Hematopoietic multipotent progenitor cell treated with erythropoietin and hydrocortisone succinate and interleukin-3 and kit ligand, for 6 days (in vitro differentiated cells): Measurements from ENCODE around the gene CDH13.

Experiments
- DNase-seq: peaks from one replicate; pipeline ENCODE4 v3.0.0-alpha.2; 2015

The CDH13 gene

DNA sequence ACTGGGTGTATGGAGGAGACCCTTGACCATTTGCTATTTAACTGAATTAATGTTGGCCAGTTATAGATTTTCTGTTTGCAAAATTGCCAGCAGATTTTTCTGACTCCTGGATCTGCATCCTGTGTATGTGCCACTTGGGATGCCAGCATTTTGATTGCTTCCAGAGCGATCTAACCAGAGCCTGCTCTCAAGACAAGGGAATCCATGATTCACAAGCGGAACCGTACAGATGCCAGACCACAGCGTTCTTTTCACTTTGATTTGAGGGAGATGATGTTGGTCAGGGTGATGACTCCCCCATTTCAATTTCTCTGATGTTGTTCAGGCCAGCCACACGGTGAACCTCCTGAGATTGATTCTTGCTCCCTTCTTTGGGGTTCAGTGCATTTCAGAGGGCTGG lies 228.7 kb downstream of the CDH13 start:
- DNase-seq: no peak

DNA sequence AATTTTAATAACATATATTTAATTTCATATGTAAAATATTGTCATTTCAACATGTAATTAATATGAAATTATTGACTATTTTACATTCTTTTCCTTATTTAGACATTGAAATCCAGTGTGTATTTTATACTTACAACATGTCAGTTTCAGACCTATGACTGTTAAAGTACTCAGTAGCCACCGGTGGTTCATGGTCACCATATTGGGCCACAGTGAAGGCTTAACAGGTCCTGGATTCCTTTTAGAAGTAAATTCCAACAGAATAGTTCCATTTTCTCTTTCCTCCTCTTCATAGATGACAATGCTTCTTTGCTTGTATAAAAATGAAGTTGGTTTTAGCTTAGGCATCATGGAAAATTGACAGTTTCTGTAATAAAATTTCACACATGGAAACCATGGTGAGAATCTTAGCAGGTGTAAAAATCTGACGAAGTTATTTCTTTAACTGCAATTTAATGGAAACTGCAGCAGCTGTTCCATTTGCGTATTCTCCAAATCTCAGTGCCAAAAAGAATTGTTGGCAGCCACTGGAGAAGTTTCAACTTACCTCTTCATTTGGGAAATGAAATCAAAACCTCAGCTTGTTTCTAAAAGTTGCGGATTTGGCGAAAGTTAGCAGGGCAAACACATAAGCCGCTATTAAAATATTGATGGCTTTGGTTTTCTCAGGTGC lies 231.1 kb downstream of the CDH13 start:
- DNase-seq: no peak

- DNase-seq: no peak
These were observed 232.9 kb downstream of the CDH13 start for GRCh38 chr16:82859662-82860061.

- DNase-seq: no peak
These were observed 233.3 kb downstream of the CDH13 start for GRCh38 chr16:82860071-82860470.

DNA sequence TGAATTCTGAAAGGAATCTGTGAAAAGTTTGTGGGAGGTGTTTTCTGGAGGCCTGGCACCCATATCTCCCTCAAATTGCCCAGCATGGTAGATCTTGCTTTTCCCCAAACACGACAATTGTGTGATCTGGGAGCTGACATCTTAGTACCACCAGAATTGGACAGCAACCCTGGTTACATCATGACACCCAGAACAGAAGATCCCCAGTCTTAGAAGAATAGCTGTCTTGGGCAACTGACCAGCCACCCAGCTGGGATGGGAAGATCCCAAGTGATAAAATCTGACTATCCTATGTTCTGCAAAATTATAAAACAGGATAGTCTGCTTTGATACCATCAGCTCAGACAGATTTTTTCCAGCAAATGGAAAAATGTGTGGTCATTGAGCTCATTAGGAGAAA lies 235.3 kb downstream of the CDH13 start:
- DNase-seq: no peak

- DNase-seq: no peak
These were observed 237.7 kb downstream of the CDH13 start for GRCh38 chr16:82864332-82865040.

DNA sequence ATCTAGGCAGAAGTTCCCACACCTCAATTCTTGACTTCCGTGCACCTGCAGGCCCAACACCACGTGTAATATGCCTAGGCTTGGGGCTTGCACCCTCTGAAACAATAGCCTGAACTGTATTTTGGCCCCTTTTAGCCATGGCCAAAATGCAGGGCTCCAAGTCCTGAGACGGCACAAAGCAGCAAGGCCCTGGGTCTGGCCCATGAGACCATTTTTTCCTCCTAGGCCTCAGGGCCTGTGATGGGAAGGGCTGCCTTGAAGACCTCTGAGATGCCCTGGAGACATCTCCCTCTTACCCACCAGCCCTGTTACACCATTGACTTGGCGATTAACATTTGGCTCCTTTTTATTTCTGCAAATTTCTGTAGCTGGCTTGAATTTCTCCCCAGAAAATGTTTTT lies 238.6 kb downstream of the CDH13 start:
- no peak for DNase-seq

- DNase-seq: no peak
These were observed 240.7 kb downstream of the CDH13 start for GRCh38 chr16:82867485-82867884.

- DNase-seq: no peak
These were observed 247.5 kb downstream of the CDH13 start for GRCh38 chr16:82874271-82874670.

- no peak for DNase-seq
These were observed 247.9 kb downstream of the CDH13 start for GRCh38 chr16:82874672-82875071.

- no peak for DNase-seq
These were observed 250.2 kb downstream of the CDH13 start for GRCh38 chr16:82876951-82877350.

DNA sequence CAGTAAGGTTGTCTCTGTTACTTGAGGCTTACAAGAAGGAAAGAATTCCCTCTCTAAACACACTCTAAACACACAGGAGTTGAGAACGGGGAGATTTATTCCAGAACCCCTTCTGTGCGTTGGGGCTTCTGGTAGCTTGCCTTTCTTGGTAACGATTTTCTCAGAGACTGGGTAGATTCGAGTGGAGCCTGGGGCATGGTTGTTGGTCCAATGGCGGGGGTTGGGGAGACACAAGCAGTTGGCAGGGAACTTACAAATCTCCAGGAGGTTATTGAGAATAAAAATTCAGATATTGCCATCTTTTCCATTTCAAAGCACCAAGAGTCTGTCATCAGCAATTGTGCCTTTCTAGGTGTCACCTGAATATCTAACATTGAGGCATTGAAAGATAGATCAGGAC lies 251.7 kb downstream of the CDH13 start:
- no peak for DNase-seq

- DNase-seq: no peak
These were observed 253.6 kb downstream of the CDH13 start for GRCh38 chr16:82880346-82880745.

DNA sequence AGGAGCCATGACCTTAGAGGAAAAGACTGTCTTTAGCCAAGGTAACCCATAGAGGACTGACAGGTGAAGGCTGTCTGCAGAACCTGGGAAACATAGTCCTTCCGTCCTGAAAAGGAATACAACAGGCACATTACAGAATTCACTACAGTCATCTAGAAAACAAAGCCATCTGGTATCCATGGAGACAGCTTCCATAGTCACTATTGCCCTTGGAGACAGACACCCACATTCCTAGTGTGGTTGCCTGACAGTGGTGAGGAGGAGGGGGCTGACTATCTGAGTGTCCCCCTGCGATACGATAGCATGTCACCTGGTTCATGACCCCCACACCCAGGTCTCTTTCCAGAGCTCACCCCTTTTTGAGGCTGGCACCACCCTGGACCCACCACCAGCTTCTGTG lies 254.7 kb downstream of the CDH13 start:
- no peak for DNase-seq

DNA sequence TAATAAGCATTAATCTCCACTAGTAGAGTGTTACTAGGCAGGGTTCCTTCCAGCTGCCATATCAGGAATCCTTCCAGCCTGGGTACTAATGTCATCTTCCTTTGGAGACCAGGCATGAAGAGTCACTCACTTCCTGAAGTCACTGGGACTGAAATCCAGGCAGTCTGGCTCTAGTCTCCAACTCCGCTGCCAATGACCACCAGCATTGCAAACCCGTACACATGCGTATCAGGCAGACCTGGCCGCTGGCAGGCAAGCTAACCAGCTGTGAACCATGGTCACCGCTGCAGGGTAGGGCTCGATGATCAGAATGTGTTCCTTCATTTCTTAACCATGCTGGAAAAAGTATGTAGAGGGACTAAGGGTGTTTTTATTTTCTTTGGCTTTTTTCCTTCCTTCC lies 255.5 kb downstream of the CDH13 start:
- DNase-seq: no peak

DNA sequence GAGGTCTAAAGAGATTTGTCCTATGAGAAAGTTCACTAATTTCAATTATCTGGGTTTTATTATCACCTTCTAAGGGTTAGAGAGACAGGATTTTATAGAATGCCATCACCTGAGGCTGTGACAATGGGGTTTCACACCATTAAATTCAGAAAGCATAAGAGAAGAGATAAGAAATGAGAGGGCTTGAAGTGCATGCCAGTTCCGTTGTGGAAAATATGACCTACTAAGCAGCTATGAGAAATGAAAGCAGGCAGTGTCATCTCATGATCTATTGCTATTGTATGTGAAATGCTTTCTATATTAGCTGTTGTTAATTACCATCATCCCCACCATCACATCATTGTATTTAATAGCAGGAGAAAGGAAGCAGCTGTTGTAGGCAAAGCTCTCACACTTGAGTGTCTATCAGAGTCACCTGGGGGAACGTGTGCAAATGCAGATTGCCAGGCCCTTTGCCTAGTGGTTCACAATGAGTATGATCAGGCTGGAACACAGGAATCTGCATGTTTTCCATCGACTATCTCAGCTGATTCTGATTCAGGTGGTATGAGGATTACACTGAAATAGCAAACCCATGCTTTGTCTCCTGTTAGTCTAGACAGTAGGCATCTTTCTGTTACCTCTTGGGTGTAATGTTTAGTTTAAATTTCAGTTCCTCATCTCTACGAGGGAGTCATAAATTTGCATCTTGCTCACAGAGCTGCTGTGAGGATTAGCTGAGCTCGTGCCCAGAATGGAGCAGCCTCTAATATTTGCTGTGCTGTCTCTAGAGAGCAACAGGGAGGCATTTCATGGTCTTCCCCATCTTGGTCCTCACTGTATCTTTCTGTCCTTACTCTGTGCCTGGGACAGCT lies 256.4 kb downstream of the CDH13 start:
- DNase-seq: no peak

DNA sequence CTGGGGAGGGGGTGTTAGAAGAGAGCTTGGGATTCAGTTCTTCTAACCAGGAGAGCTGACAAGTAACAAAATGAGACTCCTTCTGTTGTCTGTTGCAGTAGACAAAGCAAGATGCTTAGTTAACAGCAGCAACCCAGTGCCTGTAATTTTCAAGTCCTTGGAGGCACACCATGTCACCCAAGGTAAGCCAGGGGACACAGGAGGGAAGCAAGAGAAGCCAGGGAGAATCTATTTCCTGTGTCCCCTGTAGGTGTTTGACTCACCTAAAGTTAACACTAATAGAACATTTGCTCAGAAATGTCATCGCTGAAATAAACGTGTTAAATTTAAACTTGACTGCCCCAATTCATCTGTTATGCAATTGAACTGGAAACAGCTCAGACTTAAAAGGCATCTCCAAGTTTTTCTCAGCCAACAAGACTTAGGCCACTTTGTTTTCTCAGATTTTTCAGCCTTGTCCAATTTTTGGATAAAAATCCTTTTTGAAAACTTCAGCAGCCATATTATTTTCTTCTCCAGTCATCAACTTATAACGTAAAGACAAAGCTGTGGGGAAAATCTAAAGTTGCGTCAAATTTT lies 257.6 kb downstream of the CDH13 start:
- DNase-seq: no peak

DNA sequence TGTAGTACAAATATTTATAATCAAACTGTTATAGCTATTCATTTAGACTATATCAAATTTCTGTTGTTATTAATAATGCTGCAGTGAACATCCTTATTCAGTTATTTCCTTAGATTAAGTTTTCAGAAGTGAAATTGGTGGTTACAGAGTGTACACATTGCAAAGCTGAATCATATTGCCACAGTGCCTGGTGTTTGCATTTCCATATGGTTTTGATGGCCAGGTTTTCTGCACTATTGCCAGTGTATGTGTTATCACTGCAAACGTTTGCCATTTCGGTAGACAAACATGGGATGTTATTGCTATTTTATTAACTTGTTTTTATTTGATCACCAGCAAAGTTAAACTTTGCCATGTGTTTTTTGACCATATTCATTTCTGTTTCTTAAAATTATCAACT lies 259.4 kb downstream of the CDH13 start:
- DNase-seq: no peak

DNA sequence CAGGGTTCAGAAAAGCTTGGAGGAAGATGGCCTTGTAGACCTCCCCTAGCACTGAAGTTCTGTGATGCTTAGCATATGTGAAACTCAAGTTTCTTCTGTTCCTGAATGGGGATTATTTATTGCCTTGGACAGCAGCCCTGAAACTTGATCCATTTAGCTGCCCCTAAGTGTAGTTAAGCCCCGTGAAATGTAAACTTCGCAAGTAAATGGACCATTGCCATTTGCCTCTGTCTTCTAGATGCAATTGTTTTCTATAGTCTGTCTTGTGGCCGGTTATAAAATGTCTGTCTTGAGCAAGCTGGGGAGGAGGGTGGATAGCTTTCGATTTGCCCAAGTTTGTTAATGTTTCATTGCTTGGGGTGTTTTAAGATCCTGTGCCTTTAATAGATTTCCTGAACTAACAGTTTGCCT lies 261.8 kb downstream of the CDH13 start:
- no peak for DNase-seq

GRCh38 chr16:82891424-82891823 lies 264.7 kb downstream of the CDH13 start:
- DNase-seq: no peak

DNA sequence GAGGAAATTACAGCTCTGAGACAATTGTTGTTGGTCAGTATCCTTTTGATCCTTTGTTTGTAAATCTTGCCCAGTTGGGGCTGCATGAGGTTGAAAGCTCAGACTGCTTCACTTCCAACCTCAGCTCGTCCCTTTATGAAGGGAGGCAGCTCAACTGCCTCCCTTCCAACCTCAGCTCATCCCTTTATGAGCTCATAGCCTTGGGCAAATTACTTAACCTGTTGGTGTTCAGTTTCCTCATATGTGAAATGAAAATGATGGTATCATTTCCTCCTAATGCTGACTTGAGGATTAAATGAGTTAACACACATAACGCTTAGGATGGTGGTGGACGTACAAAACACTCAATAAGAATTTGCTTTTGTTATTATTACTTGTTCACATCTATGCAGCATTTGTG lies 265.1 kb downstream of the CDH13 start:
- DNase-seq: no peak

DNA sequence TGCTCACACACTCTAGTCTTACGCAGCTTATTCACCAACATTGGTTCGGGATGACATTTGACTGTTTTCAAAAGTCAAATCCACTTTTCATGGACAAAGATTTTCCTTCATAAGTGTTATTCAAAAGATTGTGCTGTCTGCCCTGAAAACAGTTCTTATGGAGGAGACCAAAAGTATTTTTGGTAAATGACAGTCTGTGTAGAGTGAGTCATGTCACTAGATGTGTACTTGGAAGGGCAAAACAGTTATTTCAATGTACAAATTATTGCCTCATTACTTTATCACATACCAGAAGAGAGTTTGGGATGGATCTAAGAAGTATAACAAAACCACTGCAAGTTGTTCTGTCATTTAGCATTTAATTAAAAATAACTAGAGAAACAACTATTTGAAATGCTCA lies 265.6 kb downstream of the CDH13 start:
- DNase-seq: no peak

GRCh38 chr16:82895843-82896242 lies 269.1 kb downstream of the CDH13 start:
- no peak for DNase-seq

GRCh38 chr16:82899006-82899405 lies 272.2 kb downstream of the CDH13 start:
- DNase-seq: no peak
